Upper lobe of left lung (tissue), 4 donors: ENCODE results near the gene TAP1.

ENCODE experiments used
- CTCF ChIP-seq, 6 experiments: fragments of 450-650 bp in 4 of 6; fragments of 200-600 bp in 2 of 6; sonication (generic) in 2 of 6; IDR thresholded peaks; one replicate each; pipeline ENCODE4 v1.5.1; 2016 to 2019; ENCODE audit warnings: antibody characterized with exemption in 6 of 6
- POLR2A ChIP-seq, 4 donors: fragments of 450-650 bp; IDR thresholded peaks; one replicate each; pipeline ENCODE4 v1.5.1; 2016 to 2017; ENCODE audit warnings: antibody characterized with exemption in 4 of 4, mild to moderate bottlenecking in 2 of 4
- POLR2AphosphoS5 ChIP-seq, 2 donors: sonication (generic); formaldehyde crosslinking; IDR thresholded peaks; one replicate each; pipeline ENCODE4 v1.5.1; 2017; ENCODE audit warnings: antibody characterized with exemption in 2 of 2

DNA sequence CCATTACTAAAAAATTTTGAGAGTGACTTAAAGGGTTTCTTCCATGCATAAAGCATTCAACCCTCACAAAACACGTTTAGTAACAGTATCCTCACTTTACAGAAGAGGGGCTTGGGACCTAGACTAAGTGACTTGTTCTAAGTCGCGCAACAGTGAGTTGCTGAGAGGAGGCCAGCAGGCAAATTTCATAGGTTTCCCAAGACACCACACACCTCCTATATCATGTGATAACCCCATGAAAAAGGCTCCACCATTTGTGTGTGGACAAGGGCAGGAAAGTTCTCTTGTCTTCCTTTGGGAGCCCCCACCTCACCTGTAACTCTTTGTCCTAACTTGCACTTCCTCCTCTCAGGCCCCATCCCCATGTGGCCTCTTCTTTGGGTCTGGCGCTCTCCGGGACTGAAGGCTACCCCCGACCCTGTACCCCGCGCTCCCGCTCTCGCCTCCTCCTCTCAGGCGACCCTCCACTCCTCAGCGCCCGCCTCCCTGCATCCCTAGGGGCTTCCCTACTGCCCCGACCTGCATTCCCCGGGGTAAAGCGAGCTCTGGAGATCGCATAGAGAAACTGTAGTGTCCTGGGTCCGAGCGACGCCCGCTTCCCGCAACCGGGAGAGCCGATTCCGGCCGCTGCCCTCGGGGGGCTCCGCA, 10.0 kb downstream of the TAP1 start:
- TF ChIP-seq CTCF (IDR thresholded peaks at IDR 0.05) (no peak), POLR2A (IDR thresholded peaks at IDR 0.05) (peak in 1 of 4 donors; percentile 40), POLR2AphosphoS5 (IDR thresholded peaks at IDR 0.05) (no peak)
